ENCODE data around the gene ANTKMT. TPM values are rescaled to one million over a fixed set of nuclear protein-coding genes. Genes with fewer than 3 reads are reported as not detected.

ANTKMT gene
- total and polyA plus RNA-seq, 4 donors, result 11.7 to 62.8 (median 50.7) TPM

DNA sequence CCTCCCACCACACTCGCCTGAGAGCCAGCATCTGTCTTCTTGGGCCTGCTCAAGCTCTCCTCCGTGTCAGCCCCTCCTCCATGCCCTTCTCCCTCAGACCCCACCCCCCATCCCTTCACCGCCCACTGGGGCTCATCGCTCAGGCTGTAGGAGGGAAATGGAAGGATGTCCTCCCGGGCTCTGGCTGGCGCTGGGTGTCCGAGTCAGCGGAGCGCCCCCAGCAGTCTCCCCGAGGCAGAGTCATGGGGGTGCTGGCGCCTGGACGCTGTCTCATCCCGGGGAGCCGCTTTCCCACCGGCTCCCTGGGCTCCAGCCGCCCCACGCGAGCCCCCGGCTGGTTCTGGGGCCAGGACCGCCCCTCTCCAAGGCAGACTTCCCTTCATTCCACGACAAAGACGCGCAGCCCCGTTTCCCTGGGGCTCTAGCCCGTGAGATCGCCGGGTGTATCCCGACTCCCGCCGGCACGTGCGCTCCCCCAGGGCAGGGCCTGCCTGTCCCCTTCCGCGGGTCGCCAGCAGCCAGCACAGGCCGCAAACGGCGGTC is 428 bp upstream of the ANTKMT start:
- Histone ChIP-seq H3K36me3 (ENCODE audit: control insufficient read depth, insufficient read depth, low read length) (peaks cover 70% of the 10 kb centered on the region), H3K4me3 (ENCODE audit: low read depth, low read length) (peak overlapping the region; percentile 71), H3K4me1 (ENCODE audit: control insufficient read depth, insufficient read depth, low read length) (peaks cover 82% of the 10 kb centered on the region), H3K27me3 (ENCODE audit: control insufficient read depth, insufficient read depth, low read length) (peaks cover 11% of the 10 kb centered on the region), H3K9me3 (ENCODE audit: control insufficient read depth, insufficient read depth, low read length) (no peaks in the 10 kb centered on the region), H3K27ac (ENCODE audit: low read depth, low read length) (peak overlapping the region; percentile 96)
- peak in 3 of 6 donors; percentile 73 to 93 (median 91) for DNase-seq (ENCODE audit: low read depth in 4 of 6, low spot score in 6 of 6)
- WGBS (ENCODE audit: insufficient coverage), result 0% methylated on average over 37 of the region's 38 CpGs

DNA sequence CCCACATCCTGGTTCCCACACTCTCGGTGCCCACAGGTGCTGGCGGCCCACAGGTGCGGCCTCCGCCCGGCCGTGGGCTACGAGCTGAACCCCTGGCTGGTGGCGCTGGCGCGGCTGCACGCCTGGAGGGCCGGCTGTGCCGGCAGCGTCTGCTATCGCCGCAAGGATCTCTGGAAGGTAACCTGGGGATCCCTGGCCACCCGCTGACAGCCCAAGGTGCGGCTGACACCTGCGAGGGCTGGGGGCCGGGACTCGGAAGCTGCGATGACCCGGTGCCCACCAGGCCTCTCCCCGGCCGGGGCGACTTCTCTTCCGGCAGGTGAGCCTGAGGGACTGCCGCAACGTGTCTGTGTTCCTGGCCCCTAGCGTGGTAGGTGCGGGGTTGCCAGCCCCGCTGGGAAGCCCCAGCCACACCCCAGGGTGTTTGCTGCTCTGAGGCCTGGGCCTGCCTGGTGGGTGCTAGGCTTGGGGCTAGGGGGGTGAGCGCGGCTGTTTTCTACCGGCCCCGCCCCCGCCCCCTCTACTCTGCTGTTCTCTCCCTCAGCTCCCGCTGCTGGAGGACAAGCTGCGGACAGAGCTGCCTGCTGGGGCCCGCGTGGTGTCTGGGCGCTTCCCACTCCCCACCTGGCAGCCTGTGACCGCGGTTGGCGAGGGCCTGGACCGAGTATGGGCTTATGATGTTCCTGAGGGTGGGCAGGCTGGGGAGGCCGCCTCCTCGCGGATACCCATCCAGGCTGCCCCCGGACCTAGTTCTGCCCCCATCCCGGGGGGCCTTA is 1.0 kb downstream of the ANTKMT start:
- H3K4me1 ChIP-seq (ENCODE audit: control insufficient read depth, insufficient read depth, low read length), result peaks cover 80% of the 10 kb centered on the region
- H3K27ac ChIP-seq (ENCODE audit: low read depth, low read length), result no peak overlapping the region

GRCh38 chr16:722835-723633 is 2.1 kb downstream of the ANTKMT start:
- whole genome bisulfite sequencing (ENCODE audit: insufficient coverage), result 88% methylated on average over 24 of the region's 24 CpGs

More for the DNA sequence above, 1.0 kb downstream of the ANTKMT start:
- Histone ChIP-seq H3K36me3 (ENCODE audit: control insufficient read depth, insufficient read depth, low read length) (peaks cover 65% of the 10 kb centered on the region), H3K9me3 (ENCODE audit: control insufficient read depth, insufficient read depth, low read length) (no peaks in the 10 kb centered on the region), H3K4me3 (ENCODE audit: low read depth, low read length) (peak overlapping the region; percentile 29), H3K27me3 (ENCODE audit: control insufficient read depth, insufficient read depth, low read length) (no peaks in the 10 kb centered on the region)
- no peak for DNase-seq (ENCODE audit: low read depth in 4 of 6, low spot score in 6 of 6)
- WGBS (ENCODE audit: insufficient coverage), result 80% methylated on average over 44 of the region's 51 CpGs

GRCh38 chr16:723695-724094 is 2.7 kb downstream of the ANTKMT start:
- 88% methylated on average over 8 of the region's 9 CpGs for WGBS (ENCODE audit: insufficient coverage)
- H3K4me1 ChIP-seq (ENCODE audit: control insufficient read depth, insufficient read depth, low read length), result peaks cover 79% of the 10 kb centered on the region

More at GRCh38 chr16:722835-723633, 2.1 kb downstream of the ANTKMT start:
- H3K27ac ChIP-seq (ENCODE audit: low read depth, low read length), result no peak overlapping the region
- no peak for DNase-seq (ENCODE audit: low read depth in 4 of 6, low spot score in 6 of 6)
- H3K36me3 ChIP-seq (ENCODE audit: control insufficient read depth, insufficient read depth, low read length), result peaks cover 54% of the 10 kb centered on the region
- H3K27me3 ChIP-seq (ENCODE audit: control insufficient read depth, insufficient read depth, low read length), result no peaks in the 10 kb centered on the region
- H3K4me3 ChIP-seq (ENCODE audit: low read depth, low read length), result no peak overlapping the region
- no peaks in the 10 kb centered on the region for H3K9me3 ChIP-seq (ENCODE audit: control insufficient read depth, insufficient read depth, low read length)
- H3K4me1 ChIP-seq (ENCODE audit: control insufficient read depth, insufficient read depth, low read length), result peaks cover 79% of the 10 kb centered on the region

GRCh38 chr16:724188-725040 is 3.5 kb downstream of the ANTKMT start:
- peaks cover 77% of the 10 kb centered on the region for H3K4me1 ChIP-seq (ENCODE audit: control insufficient read depth, insufficient read depth, low read length)
- WGBS (ENCODE audit: insufficient coverage), result 68% methylated on average over 29 of the region's 29 CpGs

More at GRCh38 chr16:723695-724094, 2.7 kb downstream of the ANTKMT start:
- Histone ChIP-seq H3K27me3 (ENCODE audit: control insufficient read depth, insufficient read depth, low read length) (no peaks in the 10 kb centered on the region), H3K36me3 (ENCODE audit: control insufficient read depth, insufficient read depth, low read length) (peaks cover 48% of the 10 kb centered on the region), H3K4me3 (ENCODE audit: low read depth, low read length) (no peak overlapping the region), H3K27ac (ENCODE audit: low read depth, low read length) (no peak overlapping the region), H3K9me3 (ENCODE audit: control insufficient read depth, insufficient read depth, low read length) (no peaks in the 10 kb centered on the region)
- DNase-seq (ENCODE audit: low read depth in 4 of 6, low spot score in 6 of 6), result no peak

DNA sequence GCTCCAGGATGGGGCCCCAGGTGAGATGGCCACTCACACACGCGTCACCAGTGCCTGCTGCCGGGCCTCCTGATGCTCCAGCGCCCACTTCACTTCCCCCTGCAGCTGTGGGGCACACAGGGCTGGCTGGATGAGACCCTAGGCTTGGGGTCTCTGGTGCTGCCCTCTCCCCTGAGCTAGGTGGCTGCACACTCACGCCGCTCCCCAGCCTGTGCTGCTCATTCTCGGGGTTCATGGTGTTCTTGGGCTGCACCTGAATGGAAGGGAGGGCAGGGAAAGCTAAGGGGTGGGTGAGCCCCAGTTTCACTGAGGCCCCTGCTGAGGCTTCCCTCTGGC is 4.1 kb downstream of the ANTKMT start:
- H3K36me3 ChIP-seq (ENCODE audit: control insufficient read depth, insufficient read depth, low read length), result peaks cover 52% of the 10 kb centered on the region
- no peaks in the 10 kb centered on the region for H3K9me3 ChIP-seq (ENCODE audit: control insufficient read depth, insufficient read depth, low read length)
- no peak overlapping the region for H3K27ac ChIP-seq (ENCODE audit: low read depth, low read length)
- no peaks in the 10 kb centered on the region for H3K27me3 ChIP-seq (ENCODE audit: control insufficient read depth, insufficient read depth, low read length)
- no peak for DNase-seq (ENCODE audit: low read depth in 4 of 6, low spot score in 6 of 6)
- 81% methylated on average over 7 of the region's 7 CpGs for WGBS (ENCODE audit: insufficient coverage)
- peaks cover 76% of the 10 kb centered on the region for H3K4me1 ChIP-seq (ENCODE audit: control insufficient read depth, insufficient read depth, low read length)
- H3K4me3 ChIP-seq (ENCODE audit: low read depth, low read length), result no peak overlapping the region

More at GRCh38 chr16:724188-725040, 3.5 kb downstream of the ANTKMT start:
- no peak overlapping the region for H3K4me3 ChIP-seq (ENCODE audit: low read depth, low read length)
- H3K27ac ChIP-seq (ENCODE audit: low read depth, low read length), result no peak overlapping the region
- no peak for DNase-seq (ENCODE audit: low read depth in 4 of 6, low spot score in 6 of 6)
- H3K36me3 ChIP-seq (ENCODE audit: control insufficient read depth, insufficient read depth, low read length), result peaks cover 46% of the 10 kb centered on the region
- no peaks in the 10 kb centered on the region for H3K9me3 ChIP-seq (ENCODE audit: control insufficient read depth, insufficient read depth, low read length)
- H3K27me3 ChIP-seq (ENCODE audit: control insufficient read depth, insufficient read depth, low read length), result no peaks in the 10 kb centered on the region

GRCh38 chr16:725463-726187 is 4.7 kb downstream of the ANTKMT start:
- Histone ChIP-seq H3K9me3 (ENCODE audit: control insufficient read depth, insufficient read depth, low read length) (no peaks in the 10 kb centered on the region), H3K4me3 (ENCODE audit: low read depth, low read length) (no peak overlapping the region), H3K27ac (ENCODE audit: low read depth, low read length) (no peak overlapping the region), H3K4me1 (ENCODE audit: control insufficient read depth, insufficient read depth, low read length) (peaks cover 70% of the 10 kb centered on the region), H3K36me3 (ENCODE audit: control insufficient read depth, insufficient read depth, low read length) (peaks cover 58% of the 10 kb centered on the region), H3K27me3 (ENCODE audit: control insufficient read depth, insufficient read depth, low read length) (no peaks in the 10 kb centered on the region)
- WGBS (ENCODE audit: insufficient coverage), result 79% methylated on average over 19 of the region's 23 CpGs
- no peak for DNase-seq (ENCODE audit: low read depth in 4 of 6, low spot score in 6 of 6)

DNA sequence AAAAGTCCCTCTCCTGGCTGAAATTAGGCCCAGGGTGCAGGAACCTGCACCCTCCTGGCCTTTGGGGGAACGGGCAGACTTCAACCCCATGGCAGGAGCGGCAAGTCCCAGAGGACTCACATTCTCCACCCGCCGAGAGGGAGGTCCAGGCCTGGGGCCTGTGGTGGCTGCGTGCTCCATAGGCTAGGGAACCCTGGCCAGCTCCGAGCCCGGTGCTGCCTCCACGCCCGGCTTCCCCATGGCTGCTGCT is 5.2 kb downstream of the ANTKMT start:
- H3K36me3 ChIP-seq (ENCODE audit: control insufficient read depth, insufficient read depth, low read length), result peaks cover 63% of the 10 kb centered on the region
- no peak for DNase-seq (ENCODE audit: low read depth in 4 of 6, low spot score in 6 of 6)
- no peaks in the 10 kb centered on the region for H3K27me3 ChIP-seq (ENCODE audit: control insufficient read depth, insufficient read depth, low read length)
- H3K4me3 ChIP-seq (ENCODE audit: low read depth, low read length), result no peak overlapping the region
- no peaks in the 10 kb centered on the region for H3K9me3 ChIP-seq (ENCODE audit: control insufficient read depth, insufficient read depth, low read length)
- peaks cover 68% of the 10 kb centered on the region for H3K4me1 ChIP-seq (ENCODE audit: control insufficient read depth, insufficient read depth, low read length)
- no peak overlapping the region for H3K27ac ChIP-seq (ENCODE audit: low read depth, low read length)
- 21% methylated on average over 9 of the region's 9 CpGs for WGBS (ENCODE audit: insufficient coverage)
